ENCODE data around the gene GOLGA3. TPM values are rescaled to one million over a fixed set of nuclear protein-coding genes. Genes with fewer than 3 reads are reported as not detected.
A peak's percentile ranks its signal among the peaks of the same experiment; 100 is the strongest.
"Not testable (repeated sequence)": the region's sequence is repeated elsewhere in the genome, so short reads cannot be mapped to it uniquely, and the experiment has no call there.

Gene GOLGA3
- total and polyA plus RNA-seq, 5 donors from 2014 or later, result 2.0 to 46.4 (median 4.1) TPM

DNA sequence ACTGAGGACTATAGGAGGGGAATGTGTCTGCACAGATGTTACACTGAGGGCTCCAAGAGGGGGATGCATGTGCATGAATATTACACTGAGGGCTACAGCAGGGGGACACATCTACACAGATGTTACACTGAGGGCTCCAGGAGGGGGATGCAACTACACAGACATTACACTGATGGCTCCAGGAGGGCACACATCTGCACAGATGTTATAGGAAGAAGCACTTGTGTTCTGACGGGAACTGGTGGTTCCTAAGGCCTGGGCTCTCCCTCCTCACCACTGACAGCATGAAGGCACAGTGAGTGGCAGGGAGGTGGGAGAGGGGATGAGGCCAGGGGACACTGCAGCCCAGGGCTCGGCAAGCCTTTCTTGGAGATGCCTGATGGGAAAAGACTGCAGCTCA lies 36.7 kb downstream of the GOLGA3 start:
- Mint-ChIP-seq H3K27ac (peak overlapping the region in 1 of 3 donors; percentile 25), H3K36me3 (peaks cover 20% of the 10 kb centered on the region)
- H3K27ac ChIP-seq (ENCODE audit: insufficient read depth, low read length, poor library complexity, severe bottlenecking); H3K4me3 ChIP-seq (ENCODE audit: low read depth, low read length); H3K9me3 Mint-ChIP-seq; H3K4me3 Mint-ChIP-seq; H3K27me3 ChIP-seq (ENCODE audit: control insufficient read depth, insufficient read depth, low read length); ATAC-seq (ENCODE audit: low read depth in 2 of 2); DNase-seq; H3K9me3 ChIP-seq (ENCODE audit: control insufficient read depth in 2 of 2, low read length in 2 of 2); H3K4me1 ChIP-seq (ENCODE audit: control insufficient read depth, insufficient read depth, low read length, poor library complexity, severe bottlenecking); H3K27me3 Mint-ChIP-seq; H3K4me1 Mint-ChIP-seq: not testable (repeated sequence)
- H3K36me3 ChIP-seq (ENCODE audit: control insufficient read depth, insufficient read depth, low read length), result peaks cover 42% of the 10 kb centered on the region

DNA sequence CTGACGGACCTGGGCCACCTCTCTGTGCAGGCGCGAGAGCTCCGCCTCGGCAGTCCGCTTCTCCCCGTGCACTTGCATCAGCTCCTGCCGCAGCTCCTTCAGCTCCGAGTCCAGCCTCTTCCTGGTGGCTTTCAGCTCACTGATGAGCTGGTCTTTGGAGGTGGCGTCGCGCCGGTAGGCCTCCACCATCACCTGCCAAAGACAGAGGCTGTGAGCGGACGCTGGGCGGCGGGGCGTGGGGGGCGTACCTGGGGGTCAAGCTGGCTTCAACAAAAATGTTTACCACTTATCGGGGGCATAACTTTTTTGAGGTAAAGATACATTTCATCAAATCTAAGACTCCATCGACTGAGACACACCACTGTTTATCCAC lies 39.6 kb downstream of the GOLGA3 start:
- peak overlapping the region in 1 of 3 donors; percentile 43 for H3K27ac Mint-ChIP-seq
- H3K27me3 Mint-ChIP-seq, result no peaks in the 10 kb centered on the region
- no peak overlapping the region for H3K4me3 ChIP-seq (ENCODE audit: low read depth, low read length)
- H3K9me3 ChIP-seq (ENCODE audit: control insufficient read depth in 2 of 2, low read length in 2 of 2), result no peaks in the 10 kb centered on the region
- H3K9me3 Mint-ChIP-seq, result peaks cover 0 to 1% (median 0%) of the 10 kb centered on the region in 7 donors
- no peak for DNase-seq
- H3K27me3 ChIP-seq (ENCODE audit: control insufficient read depth, insufficient read depth, low read length), result no peaks in the 10 kb centered on the region
- no peaks in the 10 kb centered on the region for H3K4me1 ChIP-seq (ENCODE audit: control insufficient read depth, insufficient read depth, low read length, poor library complexity, severe bottlenecking)
- peaks cover 0 to 5% (median under 1%) of the 10 kb centered on the region in 4 donors for H3K4me1 Mint-ChIP-seq
- peak overlapping the region in 1 of 4 donors; percentile 2 for H3K4me3 Mint-ChIP-seq
- peaks cover 31% of the 10 kb centered on the region for H3K36me3 Mint-ChIP-seq
- no peak for ATAC-seq (ENCODE audit: low read depth in 2 of 2)
- H3K36me3 ChIP-seq (ENCODE audit: control insufficient read depth, insufficient read depth, low read length), result peaks cover 42% of the 10 kb centered on the region
- H3K27ac ChIP-seq (ENCODE audit: insufficient read depth, low read length, poor library complexity, severe bottlenecking), result no peak overlapping the region

GRCh38 chr12:132788375-132789098 lies 40.1 kb downstream of the GOLGA3 start:
- H3K27ac Mint-ChIP-seq, result no peak overlapping the region
- H3K27me3 Mint-ChIP-seq, result no peaks in the 10 kb centered on the region
- H3K36me3 ChIP-seq (ENCODE audit: control insufficient read depth, insufficient read depth, low read length), result peaks cover 41% of the 10 kb centered on the region

DNA sequence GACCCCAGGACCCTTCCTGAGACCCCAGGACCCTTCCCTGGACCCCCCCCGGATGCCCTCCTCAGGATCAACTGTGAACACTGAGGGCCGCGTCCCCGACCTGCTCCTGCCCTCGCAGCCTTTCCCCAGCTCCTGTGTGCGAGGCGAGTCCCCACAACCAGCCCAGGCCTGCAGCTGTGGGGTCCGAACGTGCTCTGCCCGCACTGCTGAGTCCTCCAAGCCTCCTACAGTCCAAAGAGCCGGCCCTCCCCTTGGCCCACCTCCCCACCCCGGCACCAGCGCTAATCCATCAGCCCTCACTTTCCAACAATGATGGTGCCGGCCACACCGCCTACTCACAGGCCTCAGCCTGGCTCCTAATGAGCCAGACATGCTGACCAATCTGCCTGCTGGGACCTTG lies 40.8 kb downstream of the GOLGA3 start:
- peaks cover 44% of the 10 kb centered on the region for H3K36me3 ChIP-seq (ENCODE audit: control insufficient read depth, insufficient read depth, low read length)
- H3K27ac ChIP-seq (ENCODE audit: insufficient read depth, low read length, poor library complexity, severe bottlenecking), result no peak overlapping the region
- Mint-ChIP-seq H3K27ac (no peak overlapping the region), H3K9me3 (peaks cover 0 to 1% (median 0%) of the 10 kb centered on the region in 7 donors), H3K4me1 (peaks cover 0 to 5% (median under 1%) of the 10 kb centered on the region in 4 donors), H3K4me3 (no peak overlapping the region), H3K36me3 (peaks cover 34% of the 10 kb centered on the region), H3K27me3 (no peaks in the 10 kb centered on the region)
- no peaks in the 10 kb centered on the region for H3K27me3 ChIP-seq (ENCODE audit: control insufficient read depth, insufficient read depth, low read length)
- DNase-seq (no peak), ATAC-seq (ENCODE audit: low read depth in 2 of 2) (no peak)
- no peaks in the 10 kb centered on the region for H3K4me1 ChIP-seq (ENCODE audit: control insufficient read depth, insufficient read depth, low read length, poor library complexity, severe bottlenecking)
- H3K9me3 ChIP-seq (ENCODE audit: control insufficient read depth in 2 of 2, low read length in 2 of 2), result no peaks in the 10 kb centered on the region
- no peak overlapping the region for H3K4me3 ChIP-seq (ENCODE audit: low read depth, low read length)

More at GRCh38 chr12:132788375-132789098, 40.1 kb downstream of the GOLGA3 start:
- Histone ChIP-seq H3K9me3 (ENCODE audit: control insufficient read depth in 2 of 2, low read length in 2 of 2) (no peaks in the 10 kb centered on the region), H3K4me1 (ENCODE audit: control insufficient read depth, insufficient read depth, low read length, poor library complexity, severe bottlenecking) (no peaks in the 10 kb centered on the region), H3K27me3 (ENCODE audit: control insufficient read depth, insufficient read depth, low read length) (no peaks in the 10 kb centered on the region), H3K4me3 (ENCODE audit: low read depth, low read length) (no peak overlapping the region), H3K27ac (ENCODE audit: insufficient read depth, low read length, poor library complexity, severe bottlenecking) (no peak overlapping the region)
- DNase-seq (no peak), ATAC-seq (ENCODE audit: low read depth in 2 of 2) (no peak)
- Mint-ChIP-seq H3K4me3 (no peak overlapping the region), H3K36me3 (peaks cover 32% of the 10 kb centered on the region), H3K9me3 (peaks cover 0 to 1% (median 0%) of the 10 kb centered on the region in 7 donors), H3K4me1 (peaks cover 0 to 5% (median under 1%) of the 10 kb centered on the region in 4 donors)

DNA sequence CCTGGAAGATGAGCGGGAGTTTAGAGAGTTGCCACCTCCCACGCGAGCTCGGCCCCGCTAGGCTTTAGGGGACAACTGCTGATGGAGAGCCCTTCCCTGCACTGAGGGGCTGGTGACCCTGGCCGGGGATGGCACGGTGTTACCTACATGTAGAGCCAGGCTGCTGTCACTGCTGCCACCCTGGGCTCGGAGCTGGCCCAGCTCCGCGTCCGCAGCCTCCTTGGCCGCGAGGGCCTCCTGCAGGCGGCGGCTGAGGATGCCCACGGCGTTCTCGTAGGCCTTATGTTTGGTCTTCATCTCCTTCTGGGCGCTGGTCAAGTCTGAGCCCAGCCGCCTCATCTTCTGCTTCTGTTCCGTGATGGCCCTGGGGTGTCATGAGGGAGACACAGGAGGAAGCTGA lies 42.5 kb downstream of the GOLGA3 start:
- H3K36me3 ChIP-seq (ENCODE audit: control insufficient read depth, insufficient read depth, low read length), result peaks cover 52% of the 10 kb centered on the region
- DNase-seq, result no peak
- no peak overlapping the region for H3K27ac ChIP-seq (ENCODE audit: insufficient read depth, low read length, poor library complexity, severe bottlenecking)
- Mint-ChIP-seq H3K27me3 (no peaks in the 10 kb centered on the region), H3K4me1 (peaks cover 0 to 5% (median under 1%) of the 10 kb centered on the region in 4 donors), H3K27ac (no peak overlapping the region), H3K9me3 (peaks cover 0 to 1% (median 0%) of the 10 kb centered on the region in 7 donors), H3K36me3 (peaks cover 35% of the 10 kb centered on the region), H3K4me3 (no peak overlapping the region)
- H3K4me1 ChIP-seq (ENCODE audit: control insufficient read depth, insufficient read depth, low read length, poor library complexity, severe bottlenecking), result no peaks in the 10 kb centered on the region
- no peaks in the 10 kb centered on the region for H3K9me3 ChIP-seq (ENCODE audit: control insufficient read depth in 2 of 2, low read length in 2 of 2)
- no peaks in the 10 kb centered on the region for H3K27me3 ChIP-seq (ENCODE audit: control insufficient read depth, insufficient read depth, low read length)
- ATAC-seq (ENCODE audit: low read depth in 2 of 2), result no peak
- H3K4me3 ChIP-seq (ENCODE audit: low read depth, low read length), result no peak overlapping the region

DNA sequence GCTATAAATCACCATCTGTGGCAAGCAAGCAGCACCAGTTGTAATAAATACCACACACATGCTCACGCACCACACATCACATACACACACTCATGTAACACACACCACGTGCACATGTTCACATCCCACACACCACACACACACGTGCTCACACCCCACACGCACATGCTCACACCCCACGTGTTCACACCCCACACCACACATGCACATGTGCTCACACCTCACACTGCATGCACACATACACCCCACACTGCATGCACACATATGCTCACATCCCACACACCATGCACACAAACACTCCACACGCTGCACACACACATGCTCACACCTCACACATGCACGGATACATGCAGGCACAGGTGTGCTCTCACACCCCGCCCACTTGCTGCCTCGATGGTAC lies 44.1 kb downstream of the GOLGA3 start:
- Mint-ChIP-seq H3K9me3 (peaks cover 0 to 1% (median 0%) of the 10 kb centered on the region in 7 donors), H3K36me3 (peaks cover 48% of the 10 kb centered on the region), H3K27me3 (no peaks in the 10 kb centered on the region), H3K4me3 (peak overlapping the region in 1 of 4 donors; percentile 22), H3K27ac (peak overlapping the region in 1 of 3 donors; percentile 79), H3K4me1 (peaks cover 0 to 5% (median under 1%) of the 10 kb centered on the region in 4 donors)
- Histone ChIP-seq H3K4me1 (ENCODE audit: control insufficient read depth, insufficient read depth, low read length, poor library complexity, severe bottlenecking) (no peaks in the 10 kb centered on the region), H3K36me3 (ENCODE audit: control insufficient read depth, insufficient read depth, low read length) (peaks cover 57% of the 10 kb centered on the region), H3K4me3 (ENCODE audit: low read depth, low read length) (no peak overlapping the region), H3K9me3 (ENCODE audit: control insufficient read depth in 2 of 2, low read length in 2 of 2) (no peaks in the 10 kb centered on the region), H3K27ac (ENCODE audit: insufficient read depth, low read length, poor library complexity, severe bottlenecking) (no peak overlapping the region), H3K27me3 (ENCODE audit: control insufficient read depth, insufficient read depth, low read length) (no peaks in the 10 kb centered on the region)
- DNase-seq (no peak), ATAC-seq (ENCODE audit: low read depth in 2 of 2) (no peak)

DNA sequence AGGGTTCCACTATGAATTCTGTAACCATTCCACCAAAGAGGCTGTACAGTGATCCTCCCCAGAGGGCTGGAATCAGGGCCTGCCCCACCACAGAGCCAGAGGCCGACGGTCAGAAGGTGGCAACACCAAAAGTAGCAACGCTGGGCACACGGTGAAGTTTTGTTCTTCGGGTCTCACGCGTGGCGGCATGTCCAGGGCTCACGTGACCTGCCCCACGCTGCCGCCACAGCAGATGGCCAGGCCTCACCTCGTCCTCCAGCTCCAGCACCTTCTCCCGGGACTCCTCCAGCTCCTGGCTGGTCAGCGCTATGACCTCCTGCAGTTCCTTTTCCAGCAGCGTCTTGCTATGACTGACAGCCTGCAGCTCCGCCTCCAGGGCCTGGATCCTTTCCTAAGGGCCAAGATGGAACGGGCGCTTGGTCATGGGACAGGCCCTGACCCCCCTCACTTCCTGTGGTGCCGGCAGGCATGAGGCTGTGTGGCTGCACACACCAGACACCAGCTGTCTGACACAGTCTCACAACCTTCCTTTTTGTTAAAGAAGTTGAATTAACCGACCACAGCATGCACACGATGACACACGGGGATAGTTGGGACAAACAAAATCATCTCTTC lies 44.6 kb downstream of the GOLGA3 start:
- Histone ChIP-seq H3K27ac (ENCODE audit: insufficient read depth, low read length, poor library complexity, severe bottlenecking) (no peak overlapping the region), H3K27me3 (ENCODE audit: control insufficient read depth, insufficient read depth, low read length) (no peaks in the 10 kb centered on the region), H3K4me1 (ENCODE audit: control insufficient read depth, insufficient read depth, low read length, poor library complexity, severe bottlenecking) (no peaks in the 10 kb centered on the region), H3K4me3 (ENCODE audit: low read depth, low read length) (no peak overlapping the region), H3K36me3 (ENCODE audit: control insufficient read depth, insufficient read depth, low read length) (peaks cover 57% of the 10 kb centered on the region), H3K9me3 (ENCODE audit: control insufficient read depth in 2 of 2, low read length in 2 of 2) (no peaks in the 10 kb centered on the region)
- Mint-ChIP-seq H3K9me3 (peaks cover 0 to 1% (median 0%) of the 10 kb centered on the region in 7 donors), H3K27me3 (no peaks in the 10 kb centered on the region), H3K27ac (peak overlapping the region in 1 of 3 donors; percentile 79), H3K4me1 (peaks cover 0 to 5% (median under 1%) of the 10 kb centered on the region in 4 donors), H3K4me3 (no peak overlapping the region), H3K36me3 (peaks cover 46% of the 10 kb centered on the region)
- DNase-seq, result no peak
- no peak for ATAC-seq (ENCODE audit: low read depth in 2 of 2)

Data from CD4-positive, CD25-positive, alpha-beta regulatory T cell (primary cell).